ENCODE results near the gene EIF3D.

GRCh38 chr22:36540867-36541642, 12.1 kb upstream of the EIF3D start:
- TF ChIP-seq CTCF (conservative IDR thresholded peaks at IDR 0.05) (no peak), ZFX (IDR thresholded peaks at IDR 0.05) (no peak)
